HUDEP-2 (cell line): ENCODE results near the gene OR11H7.
A peak's percentile ranks its signal among the peaks of the same experiment; 100 is the strongest.
"Not testable (repeated sequence)": the region's sequence is repeated elsewhere in the genome, so short reads cannot be mapped to it uniquely, and the experiment has no call there.

ENCODE experiments used
- DNase-seq, 76 experiments: peaks; one replicate each; lab custom pipeline; 2025; ENCODE audit not compliant: unreplicated experiment in 76 of 76; lab: John Stamatoyannopoulos, UW

The OR11H7 gene

GRCh38 chr14:20277409-20277808, 48.6 kb downstream of the OR11H7 start:
- DNase-seq: no peak

GRCh38 chr14:20278414-20278813, 49.6 kb downstream of the OR11H7 start:
- DNase-seq: peak in 20 of 76 experiments; percentile 1 to 32 (median 6)

GRCh38 chr14:20280265-20280664, 51.5 kb downstream of the OR11H7 start:
- DNase-seq: not testable (repeated sequence)
